GM18526 (cell line): Measurements from ENCODE around the gene SIX3.

Source experiments
- POLR2A ChIP-seq: IDR thresholded peaks from 3 replicates; pipeline ENCODE4 v1.6.1; 2011; ENCODE audit not compliant: insufficient read length; ENCODE audit errors: extremely low read depth

Gene SIX3

GRCh38 chr2:44927985-44928482 is 13.5 kb upstream of the SIX3 start:
- TF ChIP-seq POLR2A: no peak

- TF ChIP-seq POLR2A: no peak
These were observed 12.9 kb upstream of the SIX3 start for GRCh38 chr2:44928483-44929158.

- TF ChIP-seq POLR2A: no peak
These were observed 12.3 kb upstream of the SIX3 start for GRCh38 chr2:44929159-44929734.

DNA sequence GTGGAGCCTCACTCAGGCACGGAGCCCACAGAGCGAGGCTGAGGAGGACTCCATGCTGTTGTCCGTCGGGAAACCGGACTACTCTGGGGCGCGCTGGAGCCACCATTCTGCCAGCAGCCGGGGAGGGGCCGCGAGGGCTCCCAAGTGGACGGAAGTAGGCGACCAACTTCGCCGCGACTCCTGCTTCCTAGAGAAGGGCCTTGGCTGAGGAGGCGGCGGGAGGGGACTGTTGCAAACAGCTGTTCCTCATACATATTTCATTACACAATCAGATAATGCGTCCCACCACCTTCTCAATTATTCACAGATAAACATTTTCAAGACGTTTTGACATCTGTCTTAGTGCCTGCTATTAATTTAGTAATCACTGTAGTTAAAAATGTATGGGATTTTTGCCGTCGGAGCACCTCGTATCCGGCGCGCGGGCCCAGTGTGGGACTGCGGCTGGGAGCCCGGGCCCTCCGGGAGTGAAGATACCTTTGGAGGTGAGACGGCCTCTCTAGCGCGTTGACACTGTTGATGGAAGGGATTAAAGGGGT is 11.7 kb upstream of the SIX3 start:
- no peak for TF ChIP-seq POLR2A

GRCh38 chr2:44930274-44931197 is 11.0 kb upstream of the SIX3 start:
- TF ChIP-seq POLR2A: no peak

DNA sequence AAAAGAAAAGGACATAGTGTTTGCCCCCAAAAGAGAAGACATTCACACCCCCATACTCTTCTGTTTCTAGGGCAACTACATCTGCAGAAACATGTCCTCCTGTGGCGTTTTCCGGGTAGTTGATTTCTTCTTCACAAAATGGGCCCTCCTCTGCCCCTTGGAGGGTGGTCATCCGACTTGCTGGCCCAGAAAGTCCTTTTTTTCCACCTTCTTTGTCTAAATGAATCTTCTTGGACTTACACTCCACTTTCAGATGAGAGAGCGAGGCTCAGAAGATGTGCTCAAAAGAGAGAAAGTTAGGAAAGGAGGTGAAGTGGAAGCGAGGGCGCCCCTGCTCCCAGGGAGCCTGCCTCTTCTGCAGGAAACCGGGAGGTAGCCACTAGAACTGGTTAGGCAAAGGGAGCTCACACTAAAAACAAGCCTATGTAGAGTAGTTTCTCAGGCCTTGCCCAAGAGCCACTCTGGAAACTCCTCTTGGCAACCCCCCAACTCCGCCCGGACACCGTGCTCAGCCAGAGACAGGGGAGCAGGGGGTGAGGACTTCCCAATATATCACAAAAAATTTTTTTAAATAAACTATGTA is 10.2 kb upstream of the SIX3 start:
- no peak for TF ChIP-seq POLR2A

GRCh38 chr2:44932079-44932478 is 9.4 kb upstream of the SIX3 start:
- no peak for TF ChIP-seq POLR2A

GRCh38 chr2:44932564-44933392 is 8.7 kb upstream of the SIX3 start:
- TF ChIP-seq POLR2A: no peak

- no peak for TF ChIP-seq POLR2A
These were observed 8.0 kb upstream of the SIX3 start for GRCh38 chr2:44933434-44933951.

DNA sequence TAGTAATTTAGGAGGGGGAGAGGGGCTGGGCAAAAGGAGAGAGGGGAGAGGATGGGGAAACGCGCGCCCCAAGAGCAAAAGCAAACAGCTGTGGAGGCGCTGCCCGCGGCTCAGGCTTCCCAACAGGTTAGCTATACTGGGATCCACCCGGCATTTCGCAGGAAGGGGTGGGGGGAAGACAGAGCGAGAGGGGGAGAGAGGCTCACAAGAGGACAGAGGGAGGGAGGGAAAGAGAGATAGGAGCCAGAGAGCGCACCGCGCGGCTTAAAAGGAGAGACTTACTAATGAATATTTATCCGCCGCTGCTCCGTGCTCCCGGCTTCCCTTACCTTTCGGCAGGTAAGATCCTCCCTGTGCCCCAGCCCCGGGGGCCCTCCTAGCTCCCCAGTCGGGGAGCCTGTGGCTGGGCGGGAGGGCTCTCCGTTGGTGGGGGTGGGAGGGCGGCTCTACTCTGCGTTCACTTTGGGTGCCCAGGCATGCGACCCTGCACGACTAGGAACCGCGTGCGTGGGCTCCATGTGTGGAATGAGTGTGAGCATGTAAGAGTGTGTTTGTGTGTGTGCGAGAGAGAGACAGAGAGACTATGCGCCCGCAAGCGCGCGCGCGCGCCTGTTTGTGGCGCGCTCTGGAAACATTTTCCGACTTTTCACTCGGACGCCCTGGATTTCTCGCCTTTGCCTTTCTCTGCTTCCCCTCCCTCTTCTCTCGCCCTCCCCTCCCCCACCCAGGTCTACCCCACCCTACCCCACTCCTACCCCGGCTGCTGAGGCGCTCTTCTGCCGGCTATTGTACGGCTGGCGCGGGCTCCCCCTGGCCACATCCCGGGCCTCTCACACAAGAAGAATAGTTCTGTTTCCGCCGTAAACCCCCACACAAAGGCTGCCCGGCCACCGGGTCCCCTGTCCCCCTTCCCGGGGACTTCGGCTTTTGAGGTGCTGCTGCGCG is 7.2 kb upstream of the SIX3 start:
- TF ChIP-seq POLR2A: no peak

DNA sequence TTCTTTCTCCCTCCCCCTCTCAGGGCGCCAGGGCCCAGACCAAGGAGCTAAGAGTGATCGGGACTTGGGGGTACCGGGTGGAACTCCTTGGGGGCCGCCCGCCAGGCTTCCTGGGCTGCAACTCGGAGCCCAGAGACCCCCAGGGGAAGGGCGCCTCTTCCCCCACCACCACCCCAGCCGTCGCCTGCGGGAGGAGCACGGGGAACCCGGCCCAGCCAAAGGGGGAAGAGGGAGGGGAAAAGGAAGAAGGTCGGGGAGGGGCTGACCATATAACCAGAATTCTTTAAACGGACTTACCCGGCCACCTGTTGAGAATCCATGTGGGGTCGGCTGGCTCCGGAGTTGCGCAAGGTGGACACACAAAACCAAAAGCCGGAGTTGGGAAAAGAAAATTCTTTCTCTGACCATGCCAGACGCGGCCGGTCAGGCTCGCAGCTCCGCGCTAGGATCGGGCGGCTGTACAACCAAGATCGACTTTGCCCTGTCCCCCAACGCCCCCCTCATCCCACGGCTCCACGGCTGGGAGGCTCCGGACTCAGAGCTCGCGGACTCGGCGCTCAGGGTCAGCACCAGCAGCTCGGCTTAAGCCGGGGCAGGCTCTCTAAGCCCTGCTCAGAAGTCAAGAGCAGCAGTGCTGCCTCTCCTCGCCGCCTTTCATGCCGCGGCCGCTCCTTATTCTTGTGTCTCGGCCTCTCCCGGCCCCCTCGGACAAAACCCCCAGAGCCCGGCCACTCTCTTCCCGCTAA is 6.3 kb upstream of the SIX3 start:
- no peak for TF ChIP-seq POLR2A

- no peak for TF ChIP-seq POLR2A
These were observed 5.8 kb upstream of the SIX3 start for GRCh38 chr2:44935729-44936098.
